HG03159 (cell line): ENCODE measurements around the gene IQCN.

Experiments used
- ATAC-seq: cut with Tn5 transposase; IDR thresholded peaks from one replicate; pipeline ENCODE4 v1.9.1; 2021; ENCODE audit warnings: mild to moderate bottlenecking, moderate library complexity; ENCODE audit not compliant: unreplicated experiment

Gene IQCN

GRCh38 chr19:18287836-18288772, 13.9 kb upstream of the IQCN start:
- ATAC-seq: no peak

GRCh38 chr19:18286973-18287635, 12.9 kb upstream of the IQCN start:
- ATAC-seq: no peak

GRCh38 chr19:18284712-18285360, 10.6 kb upstream of the IQCN start:
- no peak for ATAC-seq

GRCh38 chr19:18283338-18283737, 9.1 kb upstream of the IQCN start:
- ATAC-seq: no peak

GRCh38 chr19:18282788-18283141, 8.5 kb upstream of the IQCN start:
- ATAC-seq: no peak

GRCh38 chr19:18282021-18282787, 8.0 kb upstream of the IQCN start:
- no peak for ATAC-seq

- peak; percentile 56 for ATAC-seq
Observed at GRCh38 chr19:18281082-18282020, 7.1 kb upstream of the IQCN start, which contains the start of gene JUND. Gene JUND (minus strand): TSS chr19:18281622. CDS start chr19:18281484, 138 bp downstream.

GRCh38 chr19:18280247-18281081, 6.2 kb upstream of the IQCN start:
- ATAC-seq: peak; percentile 13

- peak; percentile 24 for ATAC-seq
Observed at GRCh38 chr19:18279516-18280246, 5.4 kb upstream of the IQCN start.

- ATAC-seq: no peak
Observed at GRCh38 chr19:18279266-18279515, 4.9 kb upstream of the IQCN start.

- ATAC-seq: no peak
Observed at GRCh38 chr19:18278521-18279265, 4.4 kb upstream of the IQCN start.

GRCh38 chr19:18274781-18275356, 617 bp upstream of the IQCN start:
- ATAC-seq: no peak

- no peak for ATAC-seq
Observed at GRCh38 chr19:18273561-18274218, 562 bp downstream of the IQCN start.

- ATAC-seq: no peak
Observed at GRCh38 chr19:18271433-18271841, 2.8 kb downstream of the IQCN start.

GRCh38 chr19:18270326-18270725, 3.9 kb downstream of the IQCN start:
- ATAC-seq: no peak

GRCh38 chr19:18269070-18269723, 5.1 kb downstream of the IQCN start:
- no peak for ATAC-seq
